ENCODE results near the gene BECN2. TPM values are rescaled to one million over a fixed set of nuclear protein-coding genes. Genes with fewer than 3 reads are reported as not detected.

BECN2 gene
- polyA plus RNA-seq, 2 of the 4 experiments (the other 2 are of a cell fraction): not detected

- H3K27ac ChIP-seq: no peak overlapping the region
- CTCF ChIA-PET: interaction anchor here (1.0 kb wide), 1 partner anchor 64 kb away, joined by 4 read pairs; no protein-coding TSS in a partner anchor
- no peak overlapping the region for H3K4me2 ChIP-seq
- FAIRE-seq (no peak), ATAC-seq (peak in 1 of 2 experiments; percentile 34; a peak in 2 of 6 replicates), DNase-seq (ENCODE audit: low read depth in 1 of 2, low spot score in 1 of 2) (no peak)
- TF ChIP-seq CHD2 (IDR thresholded peaks at IDR 0.05; ENCODE audit: low read length, partially characterized antibody): no peak
- no peak for TF ChIP-seq CHD4 (IDR thresholded peaks at IDR 0.05; ENCODE audit: borderline replicate concordance)
- no peak for TF ChIP-seq NFE2L2 (conservative IDR thresholded peaks at IDR 0.05; ENCODE audit: low read length)
- TF ChIP-seq SMC3 (IDR thresholded peaks at IDR 0.05): no peak
- no peak for TF ChIP-seq ZSCAN20 (CRISPR knock-in tag; IDR thresholded peaks at IDR 0.05)
- H3K4me1 ChIP-seq: no peaks in the 10 kb centered on the region
- POLR2A ChIA-PET: no interaction called here
- no peak overlapping the region for H3K4me3 ChIP-seq
- 68% methylated on average over 12 of the region's 12 CpGs for WGBS (ENCODE audit: missing lambda C conversion rate)
- peaks cover 4% of the 10 kb centered on the region; the same call in 2 of the 3 replicates for H3K9me3 ChIP-seq
These were observed 23.2 kb upstream of the BECN2 start for GRCh38 chr1:241934201-241934848.

- ATAC-seq: no peak
- POLR2A ChIA-PET: no interaction called here
- no peak overlapping the region for H3K27ac ChIP-seq
These were observed 22.7 kb upstream of the BECN2 start for GRCh38 chr1:241934866-241935265.

GRCh38 chr1:241939798-241940197 lies 17.8 kb upstream of the BECN2 start:
- 54% methylated on average over 1 of the region's 1 CpG for WGBS (ENCODE audit: missing lambda C conversion rate)

More at GRCh38 chr1:241934866-241935265, 22.7 kb upstream of the BECN2 start:
- TF ChIP-seq ZFP36 (IDR thresholded peaks at IDR 0.05; ENCODE audit: borderline replicate concordance, partially characterized antibody) (no peak), E2F6 (IDR thresholded peaks at IDR 0.05; ENCODE audit: borderline replicate concordance, low read depth) (no peak), CTCF (IDR thresholded peaks at IDR 0.05) (no peak), POLR2A (IDR thresholded peaks at IDR 0.05; ENCODE audit: low read length) (no peak), ESRRA (IDR thresholded peaks at IDR 0.05; ENCODE audit: borderline replicate concordance, low read length) (no peak), NPAS2 (CRISPR knock-in tag; IDR thresholded peaks at IDR 0.05; ENCODE audit: borderline replicate concordance) (no peak), RCOR1 (IDR thresholded peaks at IDR 0.05; ENCODE audit: low read depth, low read length) (no peak), HOXB13 (CRISPR knock-in tag; IDR thresholded peaks at IDR 0.05; ENCODE audit: low read depth) (no peak), BHLHE40 (IDR thresholded peaks at IDR 0.05; ENCODE audit: low read depth, low read length) (no peak), ATOH8 (CRISPR knock-in tag; IDR thresholded peaks at IDR 0.05; ENCODE audit: low read depth) (no peak), FOSL2 (IDR thresholded peaks at IDR 0.05) (no peak), FOSL2 (CRISPR knock-in tag; IDR thresholded peaks at IDR 0.05) (no peak), HOXB5 (CRISPR knock-in tag; IDR thresholded peaks at IDR 0.05) (no peak), TFCP2L1 (CRISPR knock-in tag; IDR thresholded peaks at IDR 0.05) (no peak)
- H3K4me1 ChIP-seq: no peaks in the 10 kb centered on the region
- no peak overlapping the region for H3K4me3 ChIP-seq
- DNase-seq (ENCODE audit: low read depth in 1 of 2, low spot score in 1 of 2): no peak
- peaks cover 4% of the 10 kb centered on the region; the same call in 2 of the 3 replicates for H3K9me3 ChIP-seq
- WGBS (ENCODE audit: missing lambda C conversion rate): 53% methylated on average over 7 of the region's 7 CpGs
- CTCF ChIA-PET: interaction anchor here (1.0 kb wide), 1 partner anchor 64 kb away, joined by 4 read pairs; no protein-coding TSS in a partner anchor
- no peak for FAIRE-seq
- no peak overlapping the region for H3K4me2 ChIP-seq

More at GRCh38 chr1:241939798-241940197, 17.8 kb upstream of the BECN2 start:
- H3K4me2 ChIP-seq: no peak overlapping the region
- peaks cover 4% of the 10 kb centered on the region; the same call in 2 of the 3 replicates for H3K9me3 ChIP-seq
- H3K4me3 ChIP-seq: no peak overlapping the region
- POLR2A ChIA-PET: no interaction called here
- ATAC-seq (no peak), DNase-seq (ENCODE audit: low read depth in 1 of 2, low spot score in 1 of 2) (no peak), FAIRE-seq (no peak)
- no peak overlapping the region for H3K27ac ChIP-seq
- TF ChIP-seq KDM5A (IDR thresholded peaks at IDR 0.05): no peak
- TF ChIP-seq POLR2A (IDR thresholded peaks at IDR 0.05; ENCODE audit: low read length): no peak
- TF ChIP-seq CTCF (IDR thresholded peaks at IDR 0.05): no peak
- no peak for TF ChIP-seq MYC (IDR thresholded peaks at IDR 0.05; ENCODE audit: borderline replicate concordance, low read length)
- no peak for TF ChIP-seq RNF2 (IDR thresholded peaks at IDR 0.05; ENCODE audit: borderline replicate concordance, low read depth)
- CTCF ChIA-PET: no interaction called here
- no peaks in the 10 kb centered on the region for H3K4me1 ChIP-seq

All from A549 (cell line).